Lower leg skin (tissue), 3 donors: ENCODE results near the gene TIMM23B.
"Not testable (repeated sequence)": the region's sequence is repeated elsewhere in the genome, so short reads cannot be mapped to it uniquely, and the experiment has no call there.

Experiments
- CTCF ChIP-seq, 3 donors: fragments of 450-650 bp; IDR thresholded peaks; one replicate each; pipeline ENCODE4 v1.5.1; 2016; ENCODE audit warnings: antibody characterized with exemption in 3 of 3, mild to moderate bottlenecking in 3 of 3, moderate library complexity in 2 of 3
- POLR2A ChIP-seq, 2 donors: fragments of 450-650 bp; IDR thresholded peaks; one replicate each; pipeline ENCODE4 v1.6.1; 2016 to 2017; ENCODE audit warnings: antibody characterized with exemption in 2 of 2, mild to moderate bottlenecking in 1 of 2, moderate library complexity in 1 of 2

- not testable (repeated sequence) for TF ChIP-seq CTCF, POLR2A (IDR thresholded peaks at IDR 0.05)
These were observed 41.9 kb upstream of the TIMM23B start for GRCh38 chr10:49899999-49900398.
